C4-2B (cell line): ENCODE results near the gene STRA8.

Source experiments
- CTCF ChIP-seq: fragments of 450-650 bp; conservative IDR thresholded peaks from 2 replicates; pipeline ENCODE4 v1.5.1; 2017; ENCODE audit warnings: mild to moderate bottlenecking
- ZFX ChIP-seq: fragments of 450-650 bp; IDR thresholded peaks from 2 replicates; pipeline ENCODE4 v1.6.1; 2017

- TF ChIP-seq CTCF (no peak), ZFX (no peak)
Measured at GRCh38 chr7:135245226-135246190, 11.9 kb downstream of the STRA8 start.
